ENCODE measurements around the gene OR52J3. TPM values are rescaled to one million over a fixed set of nuclear protein-coding genes. Genes with fewer than 3 reads are reported as not detected.

The OR52J3 gene
- total RNA-seq, 1 experiment from 2014 or later, result not detected

DNA sequence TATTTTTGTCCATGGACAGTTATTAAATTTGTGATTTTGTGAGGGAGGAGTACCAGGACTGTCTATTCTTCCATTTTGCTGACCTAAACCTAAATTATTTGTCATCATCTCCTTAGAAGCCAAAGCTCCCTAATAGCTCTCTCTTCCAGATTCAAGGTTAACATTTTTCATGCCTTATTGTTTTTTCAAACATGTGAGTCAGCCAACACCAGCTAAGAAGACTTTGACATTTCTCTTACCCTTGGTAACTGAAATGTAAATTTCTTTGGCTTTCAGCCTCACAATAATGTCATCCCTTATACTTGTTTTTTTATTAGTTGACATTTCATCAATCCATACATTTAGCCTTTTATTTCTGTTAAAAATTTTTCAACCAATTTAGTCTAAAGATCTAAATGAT lies 42.2 kb downstream of the OR52J3 start (continued):
- TF ChIP-seq, protein P1, sequence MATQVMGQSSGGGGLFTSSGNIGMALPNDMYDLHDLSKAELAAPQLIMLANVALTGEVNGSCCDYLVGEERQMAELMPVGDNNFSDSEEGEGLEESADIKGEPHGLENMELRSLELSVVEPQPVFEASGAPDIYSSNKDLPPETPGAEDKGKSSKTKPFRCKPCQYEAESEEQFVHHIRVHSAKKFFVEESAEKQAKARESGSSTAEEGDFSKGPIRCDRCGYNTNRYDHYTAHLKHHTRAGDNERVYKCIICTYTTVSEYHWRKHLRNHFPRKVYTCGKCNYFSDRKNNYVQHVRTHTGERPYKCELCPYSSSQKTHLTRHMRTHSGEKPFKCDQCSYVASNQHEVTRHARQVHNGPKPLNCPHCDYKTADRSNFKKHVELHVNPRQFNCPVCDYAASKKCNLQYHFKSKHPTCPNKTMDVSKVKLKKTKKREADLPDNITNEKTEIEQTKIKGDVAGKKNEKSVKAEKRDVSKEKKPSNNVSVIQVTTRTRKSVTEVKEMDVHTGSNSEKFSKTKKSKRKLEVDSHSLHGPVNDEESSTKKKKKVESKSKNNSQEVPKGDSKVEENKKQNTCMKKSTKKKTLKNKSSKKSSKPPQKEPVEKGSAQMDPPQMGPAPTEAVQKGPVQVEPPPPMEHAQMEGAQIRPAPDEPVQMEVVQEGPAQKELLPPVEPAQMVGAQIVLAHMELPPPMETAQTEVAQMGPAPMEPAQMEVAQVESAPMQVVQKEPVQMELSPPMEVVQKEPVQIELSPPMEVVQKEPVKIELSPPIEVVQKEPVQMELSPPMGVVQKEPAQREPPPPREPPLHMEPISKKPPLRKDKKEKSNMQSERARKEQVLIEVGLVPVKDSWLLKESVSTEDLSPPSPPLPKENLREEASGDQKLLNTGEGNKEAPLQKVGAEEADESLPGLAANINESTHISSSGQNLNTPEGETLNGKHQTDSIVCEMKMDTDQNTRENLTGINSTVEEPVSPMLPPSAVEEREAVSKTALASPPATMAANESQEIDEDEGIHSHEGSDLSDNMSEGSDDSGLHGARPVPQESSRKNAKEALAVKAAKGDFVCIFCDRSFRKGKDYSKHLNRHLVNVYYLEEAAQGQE (IDR thresholded peaks at IDR 0.05; ENCODE audit: low read depth), result no peak
- TF ChIP-seq YY1 (IDR thresholded peaks at IDR 0.05; ENCODE audit: extremely low read depth, insufficient replicate concordance, low read depth, low read length) (no peak), ZNF274 (IDR thresholded peaks at IDR 0.05; ENCODE audit: low read depth, low read length) (no peak)

DNA sequence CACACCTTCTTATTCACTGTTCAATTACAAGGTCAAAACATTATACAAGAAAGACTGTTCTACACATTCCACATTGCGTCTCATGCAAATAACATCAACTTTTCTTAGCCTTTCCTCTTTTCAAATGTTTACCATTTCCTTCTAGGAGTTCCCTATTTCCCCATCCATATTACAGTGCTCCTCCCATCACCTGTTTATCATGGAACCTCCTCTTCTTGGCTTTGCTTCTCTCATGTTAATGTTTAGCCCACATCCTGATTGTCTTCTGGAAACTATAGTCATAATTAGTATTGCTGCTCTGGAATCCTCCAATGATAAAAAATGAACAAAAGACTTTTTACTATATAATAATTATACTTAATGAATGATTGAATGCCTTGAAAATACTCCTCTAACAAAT lies 44.3 kb downstream of the OR52J3 start:
- Histone ChIP-seq H3K9me2 (ENCODE audit: insufficient read depth) (no peaks in the 10 kb centered on the region), H3K9ac (ENCODE audit: low read length) (no peak overlapping the region), H3K9me3 (ENCODE audit: control insufficient read depth in 1 of 2, insufficient read depth in 1 of 2, low read depth in 1 of 2, low read length in 2 of 2) (no peaks in the 10 kb centered on the region), H3K27ac (ENCODE audit: low read depth, low read length) (no peak overlapping the region), H3K4me3 (replicated peaks in 1 of 2; ENCODE audit: low read depth in 1 of 2, low read length in 2 of 2) (no peak overlapping the region), H2AFZ (ENCODE audit: low read depth, low read length, poor library complexity, severe bottlenecking) (no peak overlapping the region), H3K79me2 (ENCODE audit: insufficient read depth, low read length) (no peaks in the 10 kb centered on the region), H3K36me3 (ENCODE audit: control insufficient read depth in 1 of 2, insufficient read depth in 2 of 2, low read length in 2 of 2) (no peaks in the 10 kb centered on the region), H3K27me3 (ENCODE audit: insufficient read depth, low read length) (peaks cover 73% of the 10 kb centered on the region), H3K4me1 (ENCODE audit: control insufficient read depth in 1 of 2, insufficient read depth in 2 of 2, low read length in 2 of 2) (no peaks in the 10 kb centered on the region), H4K20me1 (ENCODE audit: insufficient read depth) (no peaks in the 10 kb centered on the region), H3K4me2 (ENCODE audit: low read length) (no peak overlapping the region)
- intact Hi-C loops (cut with micrococcal nuclease), result no loop called here
- BruUV-seq (replicated peaks), result no TSS peak
- ATAC-seq (no peak), DNase-seq (ENCODE audit: low read depth, low spot score) (no peak)
- POLR2A ChIA-PET, result no interaction called here
- TF ChIP-seq SP1 (IDR thresholded peaks at IDR 0.05; ENCODE audit: low read depth) (no peak), YY1 (IDR thresholded peaks at IDR 0.05; ENCODE audit: extremely low read depth, insufficient replicate concordance, low read depth, low read length) (no peak), EGR1 (IDR thresholded peaks at IDR 0.05; ENCODE audit: low read depth) (no peak), JUND (IDR thresholded peaks at IDR 0.05) (no peak), ZNF274 (IDR thresholded peaks at IDR 0.05; ENCODE audit: low read depth, low read length) (no peak), TCF7L2 (IDR thresholded peaks at IDR 0.05; ENCODE audit: borderline replicate concordance, extremely low read depth, insufficient read depth, insufficient read length) (no peak), POLR2AphosphoS5 (IDR thresholded peaks at IDR 0.05; ENCODE audit: low read depth, low read length) (no peak), ZFX (IDR thresholded peaks at IDR 0.05) (no peak), CBX3 (IDR thresholded peaks at IDR 0.05; ENCODE audit: low read depth) (no peak), FOSL1 (IDR thresholded peaks at IDR 0.05; ENCODE audit: low read depth) (no peak), POLR2A (IDR thresholded peaks at IDR 0.05; ENCODE audit: borderline replicate concordance, extremely low read depth, insufficient read depth, insufficient read length) (no peak), SRF (IDR thresholded peaks at IDR 0.05; ENCODE audit: low read depth) (no peak), SIN3A (IDR thresholded peaks at IDR 0.05; ENCODE audit: low read depth) (no peak)
- TF ChIP-seq, protein P2, sequence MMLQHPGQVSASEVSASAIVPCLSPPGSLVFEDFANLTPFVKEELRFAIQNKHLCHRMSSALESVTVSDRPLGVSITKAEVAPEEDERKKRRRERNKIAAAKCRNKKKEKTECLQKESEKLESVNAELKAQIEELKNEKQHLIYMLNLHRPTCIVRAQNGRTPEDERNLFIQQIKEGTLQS (IDR thresholded peaks at IDR 0.05), result no peak
- TF ChIP-seq, protein P3, sequence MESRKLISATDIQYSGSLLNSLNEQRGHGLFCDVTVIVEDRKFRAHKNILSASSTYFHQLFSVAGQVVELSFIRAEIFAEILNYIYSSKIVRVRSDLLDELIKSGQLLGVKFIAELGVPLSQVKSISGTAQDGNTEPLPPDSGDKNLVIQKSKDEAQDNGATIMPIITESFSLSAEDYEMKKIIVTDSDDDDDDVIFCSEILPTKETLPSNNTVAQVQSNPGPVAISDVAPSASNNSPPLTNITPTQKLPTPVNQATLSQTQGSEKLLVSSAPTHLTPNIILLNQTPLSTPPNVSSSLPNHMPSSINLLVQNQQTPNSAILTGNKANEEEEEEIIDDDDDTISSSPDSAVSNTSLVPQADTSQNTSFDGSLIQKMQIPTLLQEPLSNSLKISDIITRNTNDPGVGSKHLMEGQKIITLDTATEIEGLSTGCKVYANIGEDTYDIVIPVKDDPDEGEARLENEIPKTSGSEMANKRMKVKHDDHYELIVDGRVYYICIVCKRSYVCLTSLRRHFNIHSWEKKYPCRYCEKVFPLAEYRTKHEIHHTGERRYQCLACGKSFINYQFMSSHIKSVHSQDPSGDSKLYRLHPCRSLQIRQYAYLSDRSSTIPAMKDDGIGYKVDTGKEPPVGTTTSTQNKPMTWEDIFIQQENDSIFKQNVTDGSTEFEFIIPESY (IDR thresholded peaks at IDR 0.05; ENCODE audit: extremely low read depth, insufficient replicate concordance, low read length), result no peak
- TF ChIP-seq, protein P4, sequence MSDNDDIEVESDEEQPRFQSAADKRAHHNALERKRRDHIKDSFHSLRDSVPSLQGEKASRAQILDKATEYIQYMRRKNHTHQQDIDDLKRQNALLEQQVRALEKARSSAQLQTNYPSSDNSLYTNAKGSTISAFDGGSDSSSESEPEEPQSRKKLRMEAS (IDR thresholded peaks at IDR 0.05), result no peak
- CTCF ChIA-PET, result no interaction called here
- RAD21 ChIA-PET (ENCODE audit: low non-redundant PET in 1 of 2, low total read pairs in 2 of 2, uncharacterized antibody in 2 of 2, unreplicated experiment in 2 of 2), result no interaction called here

Data from HCT116 (cell line).